AG10803 (cell line): ENCODE data around the gene DYNLT5.

ENCODE experiments used
- DNase-seq: peaks from one replicate; pipeline ENCODE4 v3.0.0; 2010; ENCODE audit warnings: low read depth
- H3K4me3 ChIP-seq: 2 replicates; pipeline ENCODE4 v1.5.1; 2011; ENCODE audit warnings: mild to moderate bottlenecking, low read length, control low read depth
- TF ChIP-seq, protein P1 (sequence below): conservative IDR thresholded peaks from 2 replicates; pipeline ENCODE4 v1.5.1; 2011; ENCODE audit warnings: mild to moderate bottlenecking, low read length, control low read depth, inconsistent platforms

Gene DYNLT5, protein sequence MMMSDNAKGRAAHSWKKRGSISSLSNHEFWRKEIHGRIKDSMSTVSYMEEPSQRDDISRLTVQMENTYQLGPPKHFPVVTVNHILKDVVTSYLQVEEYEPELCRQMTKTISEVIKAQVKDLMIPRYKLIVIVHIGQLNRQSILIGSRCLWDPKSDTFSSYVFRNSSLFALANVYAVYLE

DNA sequence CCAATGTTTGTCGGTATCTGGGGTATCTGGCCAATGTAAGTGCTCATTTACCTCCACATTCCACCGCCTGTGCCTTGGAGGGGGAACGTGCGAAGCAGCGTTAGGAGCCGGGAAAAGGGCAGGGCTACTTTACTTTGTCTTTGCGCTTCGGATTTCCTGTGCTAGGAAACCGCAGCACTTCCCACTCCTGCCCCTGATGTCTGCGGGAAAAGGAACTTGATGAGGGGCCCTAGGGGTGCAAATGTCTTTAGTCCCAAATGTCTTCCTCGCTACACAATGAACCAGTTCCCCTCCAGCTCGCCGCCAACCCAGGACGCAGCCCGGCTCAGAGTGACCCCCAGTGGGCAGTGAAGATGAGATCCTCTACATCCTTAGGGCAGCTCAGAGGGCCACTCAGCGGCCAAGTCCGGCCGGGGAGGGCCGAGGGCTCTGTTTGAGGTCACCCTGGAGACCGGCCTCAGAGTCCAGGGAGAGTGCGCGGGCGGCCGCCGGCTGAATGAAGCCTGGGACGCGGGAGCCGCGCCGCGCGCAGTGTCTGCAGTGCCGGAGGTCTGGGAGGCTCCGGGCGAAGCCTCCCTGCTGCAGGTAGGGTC is at the start of gene DYNLT5:
Gene DYNLT5 (plus strand): TSS at position 460 of the 593 bp plus-strand sequence. CDS start 2,200 bp downstream, outside the sequence.
- TF ChIP-seq, protein P1, sequence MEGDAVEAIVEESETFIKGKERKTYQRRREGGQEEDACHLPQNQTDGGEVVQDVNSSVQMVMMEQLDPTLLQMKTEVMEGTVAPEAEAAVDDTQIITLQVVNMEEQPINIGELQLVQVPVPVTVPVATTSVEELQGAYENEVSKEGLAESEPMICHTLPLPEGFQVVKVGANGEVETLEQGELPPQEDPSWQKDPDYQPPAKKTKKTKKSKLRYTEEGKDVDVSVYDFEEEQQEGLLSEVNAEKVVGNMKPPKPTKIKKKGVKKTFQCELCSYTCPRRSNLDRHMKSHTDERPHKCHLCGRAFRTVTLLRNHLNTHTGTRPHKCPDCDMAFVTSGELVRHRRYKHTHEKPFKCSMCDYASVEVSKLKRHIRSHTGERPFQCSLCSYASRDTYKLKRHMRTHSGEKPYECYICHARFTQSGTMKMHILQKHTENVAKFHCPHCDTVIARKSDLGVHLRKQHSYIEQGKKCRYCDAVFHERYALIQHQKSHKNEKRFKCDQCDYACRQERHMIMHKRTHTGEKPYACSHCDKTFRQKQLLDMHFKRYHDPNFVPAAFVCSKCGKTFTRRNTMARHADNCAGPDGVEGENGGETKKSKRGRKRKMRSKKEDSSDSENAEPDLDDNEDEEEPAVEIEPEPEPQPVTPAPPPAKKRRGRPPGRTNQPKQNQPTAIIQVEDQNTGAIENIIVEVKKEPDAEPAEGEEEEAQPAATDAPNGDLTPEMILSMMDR: peak; percentile 45
- peak within 1 kb of the TSS; percentile 59 for H3K4me3 ChIP-seq
- DNase-seq: peak; percentile 64

DNA sequence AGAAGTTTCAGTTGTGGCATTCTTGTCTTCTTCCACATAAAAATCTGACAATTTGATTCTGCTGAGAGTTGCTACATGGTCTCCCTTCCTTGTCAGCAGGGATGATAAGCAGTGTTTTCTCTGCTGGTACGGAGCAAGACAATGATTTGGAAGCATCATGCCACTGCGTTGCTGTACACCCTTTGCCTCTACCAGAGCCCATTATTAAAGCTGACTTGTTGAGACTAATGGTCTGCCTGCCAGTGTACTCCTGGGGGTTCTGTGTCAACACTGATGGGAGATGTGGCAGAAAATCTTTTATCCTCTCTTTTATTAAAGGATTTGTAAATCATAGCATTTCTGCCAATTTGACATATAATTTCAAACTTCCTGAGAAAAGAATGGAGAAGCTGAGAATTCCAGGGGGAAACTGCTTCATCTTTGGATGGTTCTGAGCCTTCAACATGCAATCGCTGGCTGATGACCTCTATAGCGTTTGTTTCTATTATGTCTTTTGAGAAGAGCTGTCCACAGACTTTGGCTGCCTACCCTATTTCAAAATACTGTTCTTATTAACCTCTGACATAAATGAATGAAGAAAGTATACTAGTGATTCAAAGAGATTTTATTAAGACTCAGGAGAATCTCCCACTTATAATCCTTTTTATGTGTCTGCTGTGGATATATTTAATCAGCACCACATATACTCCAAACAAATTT is 47.9 kb upstream of the DYNLT5 start:
- TF ChIP-seq, protein P1: no peak
- H3K4me3 ChIP-seq: no peak overlapping the region
- DNase-seq: no peak

DNA sequence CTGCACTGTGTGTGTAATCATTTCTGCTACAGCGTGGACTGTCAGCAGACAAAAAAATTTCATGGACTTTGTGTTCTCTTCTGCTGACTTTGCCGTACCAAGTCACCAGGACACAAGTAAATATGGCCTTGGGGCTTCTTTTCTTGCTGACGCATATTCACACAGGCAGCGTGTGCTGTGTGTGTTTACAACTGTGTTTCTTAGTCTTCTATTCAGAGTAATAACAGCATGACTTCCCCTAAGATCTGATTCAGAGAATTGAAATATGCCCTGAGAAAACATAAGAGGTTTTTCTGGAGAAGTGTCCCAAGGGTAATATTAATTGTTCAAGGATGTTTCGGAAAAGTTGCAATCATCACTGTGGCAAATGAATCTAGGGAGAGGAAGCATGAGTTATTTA is 47.1 kb upstream of the DYNLT5 start:
- TF ChIP-seq, protein P1: no peak

DNA sequence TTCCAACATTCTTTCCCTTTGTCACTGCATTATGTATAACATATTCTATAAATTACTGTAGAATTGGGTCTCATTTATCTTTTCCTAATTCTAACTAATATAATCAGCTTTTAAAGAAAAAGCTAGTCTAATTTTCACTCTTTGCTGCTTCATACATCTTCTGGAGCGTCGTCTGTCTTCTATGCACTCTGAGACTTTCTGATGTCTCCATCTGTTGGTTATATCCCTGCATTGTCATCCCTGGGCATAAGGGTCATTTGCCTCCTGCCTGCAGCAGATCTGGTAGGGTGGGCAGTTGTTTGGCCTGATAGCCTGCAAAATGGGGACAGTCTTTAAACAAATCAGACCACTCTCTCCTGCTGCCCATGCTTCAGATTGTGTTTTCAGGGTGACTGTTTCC is 40.8 kb upstream of the DYNLT5 start:
- DNase-seq: peak; percentile 8
- no peak overlapping the region for H3K4me3 ChIP-seq
- TF ChIP-seq, protein P1: peak; percentile 42

More for the DNA sequence above, 47.1 kb upstream of the DYNLT5 start:
- DNase-seq: peak; percentile 27
- no peak overlapping the region for H3K4me3 ChIP-seq

DNA sequence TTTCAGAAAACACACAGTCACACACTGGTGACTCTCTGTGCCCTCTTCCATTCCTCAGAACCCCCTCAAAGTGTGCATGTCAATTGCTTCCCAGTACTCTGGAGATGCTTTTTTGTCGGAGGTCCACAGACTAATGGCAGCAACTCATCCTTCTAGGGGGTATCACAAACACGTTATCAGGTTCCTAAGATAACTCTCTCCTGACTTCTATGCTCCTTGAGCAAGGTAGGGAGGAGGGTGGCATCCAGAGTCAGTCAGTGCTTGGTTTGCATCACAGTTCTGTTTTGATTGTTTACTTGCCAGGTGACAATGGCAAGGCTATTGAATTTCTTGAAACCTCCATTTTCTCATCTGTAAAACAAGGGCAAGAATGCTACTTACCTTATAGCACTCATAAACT is 39.4 kb upstream of the DYNLT5 start:
- TF ChIP-seq, protein P1: no peak
- DNase-seq: no peak
- no peak overlapping the region for H3K4me3 ChIP-seq

DNA sequence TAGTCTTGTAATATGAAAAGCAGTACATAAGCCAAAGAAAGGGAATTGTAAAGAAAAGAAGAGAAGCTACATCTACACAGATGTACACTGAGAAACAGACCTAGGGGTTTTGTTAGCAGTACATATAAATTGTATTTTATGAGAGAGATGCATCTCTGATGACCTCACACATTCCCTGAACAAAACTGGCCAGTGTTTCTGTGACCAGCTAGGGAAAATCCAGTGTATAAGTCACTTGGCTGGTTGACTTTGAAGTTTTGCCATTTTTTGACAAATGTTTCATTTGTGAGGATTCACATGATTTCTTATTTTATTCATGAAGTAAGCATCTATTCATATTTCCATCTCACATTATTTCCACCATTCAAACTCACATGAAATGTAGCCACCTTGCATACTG is 28.3 kb upstream of the DYNLT5 start:
- no peak overlapping the region for H3K4me3 ChIP-seq
- TF ChIP-seq, protein P1: no peak
- peak; percentile 31 for DNase-seq
